Naive thymus-derived CD4-positive, alpha-beta T cell (primary cell): ENCODE measurements around the gene SLC38A3. TPM values are rescaled to one million over a fixed set of nuclear protein-coding genes. Genes with fewer than 3 reads are reported as not detected.

ENCODE experiments used
- ATAC-seq: fragments of 150-1000 bp; cut with Tn5 transposase; 2 replicates; pipeline ENCODE4 v1.10.0; 2021; ENCODE audit warnings: mild to moderate bottlenecking, moderate library complexity
- CTCF ChIA-PET: fragments of 350-600 bp; sonication (Branson Sonifier 250); formaldehyde crosslinking; loops from one replicate; lab custom pipeline; 2021; ENCODE audit warnings: antibody characterized with exemption; lab: Charles Lee
- POLR2A ChIA-PET: fragments of 350-600 bp; sonication (Branson Sonifier 250); formaldehyde crosslinking; loops from one replicate; lab custom pipeline; 2021; ENCODE audit warnings: antibody characterized with exemption, inconsistent platforms; lab: Charles Lee
- DNase-seq, 9 donors: peaks; one replicate each; pipeline versions ENCODE4 v3.0.0 to v3.0.0-alpha.2; 2020 to 2022; ENCODE audit warnings: mixed read lengths in 1 of 9
- H3K27ac ChIP-seq: one replicate; pipeline ENCODE4 v1.7.0; 2013; ENCODE audit warnings: mild to moderate bottlenecking, low read depth, low read length, moderate library complexity
- H3K27me3 ChIP-seq, 2 donors: one replicate each; pipeline ENCODE4 v1.7.0; 2013; ENCODE audit warnings: low read length in 2 of 2, mild to moderate bottlenecking in 2 of 2, moderate library complexity in 2 of 2; ENCODE audit not compliant: control insufficient read depth in 2 of 2, insufficient read depth in 2 of 2
- H3K36me3 ChIP-seq, 3 experiments: 1 replicate in 2 of 3; 2 replicates in 1 of 3; pipeline ENCODE4 v1.7.0; 2013; ENCODE audit warnings: low read length in 3 of 3, mild to moderate bottlenecking in 3 of 3, moderate library complexity in 1 of 3; ENCODE audit not compliant: insufficient read depth in 3 of 3, control insufficient read depth in 2 of 3
- H3K4me1 ChIP-seq, 2 donors: one replicate each; pipeline ENCODE4 v1.7.0; 2013; ENCODE audit warnings: low read length in 2 of 2, mild to moderate bottlenecking in 2 of 2, moderate library complexity in 1 of 2; ENCODE audit not compliant: control insufficient read depth in 2 of 2, insufficient read depth in 2 of 2
- H3K4me3 ChIP-seq: 2 replicates; pipeline ENCODE4 v1.7.0; 2013; ENCODE audit warnings: mild to moderate bottlenecking, low read length
- H3K9me3 ChIP-seq, 3 experiments: 1 replicate in 2 of 3; 2 replicates in 1 of 3; pipeline ENCODE4 v1.7.0; 2013; ENCODE audit warnings: low read length in 3 of 3; ENCODE audit not compliant: control insufficient read depth in 2 of 3
- H3K27ac Mint-ChIP-seq, 9 donors: one replicate each; pipeline ENCODE4 v1.8.0; 2020 to 2022; ENCODE audit warnings: mixed read lengths in 9 of 9, mild to moderate bottlenecking in 8 of 9, moderate library complexity in 5 of 9, inconsistent platforms in 2 of 9
- H3K27me3 Mint-ChIP-seq, 5 donors: one replicate each; pipeline ENCODE4 v1.8.0; 2021 to 2022; ENCODE audit warnings: mixed read lengths in 5 of 5, mild to moderate bottlenecking in 1 of 5
- H3K36me3 Mint-ChIP-seq, 5 donors: one replicate each; pipeline ENCODE4 v1.8.0; 2020 to 2022; ENCODE audit warnings: mixed read lengths in 5 of 5, mild to moderate bottlenecking in 3 of 5, inconsistent platforms in 1 of 5
- H3K4me1 Mint-ChIP-seq, 7 donors: one replicate each; pipeline ENCODE4 v1.8.0; 2020 to 2022; ENCODE audit warnings: mixed read lengths in 7 of 7, mild to moderate bottlenecking in 3 of 7, inconsistent platforms in 1 of 7
- H3K4me3 Mint-ChIP-seq, 10 donors: one replicate each; pipeline ENCODE4 v1.8.0; 2020 to 2022; ENCODE audit warnings: mild to moderate bottlenecking in 10 of 10, mixed read lengths in 10 of 10, moderate library complexity in 6 of 10, inconsistent platforms in 2 of 10
- H3K9me3 Mint-ChIP-seq, 11 donors: one replicate each; pipeline ENCODE4 v1.8.0; 2020 to 2022; ENCODE audit warnings: mixed read lengths in 11 of 11, mild to moderate bottlenecking in 4 of 11, inconsistent platforms in 1 of 11, moderate library complexity in 1 of 11
- intact Hi-C, 2 donors: fragments of 100-400 bp; cut with micrococcal nuclease; formaldehyde crosslinking; loops; one replicate each; pipeline ENCODE4 v1.15.1; 2023
- polyA plus RNA-seq, 2 donors: library from polyadenylated mRNA; unstranded; fragments of 300-500 nt; fragmentation: Illumina TruSeq; gene quantifications; one replicate each; pipeline ENCODE4 v1.2.3, GENCODE V29; 2021
- total RNA-seq, 6 experiments: library from RNA in 5 of 6; stranded (reverse) in 5 of 6; gene quantifications; 1 replicate in 5 of 6; 2 replicates in 1 of 6; pipeline ENCODE4 v1.2.3 and lab custom pipeline; 2021 to 2026

The SLC38A3 gene
- total and polyA plus RNA-seq, 7 experiments from 2014 or later = 1.8 TPM; not detected in 6

DNA sequence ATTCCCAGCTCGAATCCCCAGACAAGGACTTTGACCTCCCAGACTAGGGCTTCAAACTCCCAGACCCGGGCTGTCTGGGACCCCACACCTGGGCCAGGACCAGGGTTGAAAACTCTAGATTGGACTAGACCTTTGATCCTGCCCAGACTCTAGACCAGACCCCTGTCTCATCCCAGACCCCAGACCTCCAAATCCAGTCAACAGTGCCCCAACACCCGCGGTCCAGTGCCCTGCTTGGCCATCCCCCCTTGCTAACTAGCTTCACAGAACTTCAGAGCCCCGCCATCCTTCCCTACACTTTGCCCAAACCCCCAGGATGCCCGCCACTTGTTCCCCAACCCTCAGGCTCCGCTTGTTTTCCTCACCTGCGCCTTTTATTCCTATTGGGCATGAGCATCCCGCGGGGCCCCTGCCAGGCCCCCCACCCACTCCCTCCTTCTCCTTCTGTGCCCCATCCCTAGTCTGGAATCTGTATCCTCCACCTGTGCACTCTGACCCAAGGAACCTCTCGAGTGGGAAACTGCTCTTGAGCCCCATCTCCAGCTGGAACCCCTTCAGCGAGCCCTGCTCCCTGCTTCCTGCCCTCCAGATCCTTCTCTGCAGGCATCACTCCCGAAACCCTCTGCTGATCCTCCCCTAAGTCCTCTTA is 31.5 kb downstream of the SLC38A3 start:
- Histone ChIP-seq H3K9me3 (no peaks in the 10 kb centered on the region), H3K4me3 (peak overlapping the region; percentile 90), H3K4me1 (peaks cover 37 to 42% of the 10 kb centered on the region in 2 donors), H3K27ac (peak overlapping the region; percentile 84), H3K36me3 (peaks cover 5 to 33% (median 7%) of the 10 kb centered on the region in 3 experiments), H3K27me3 (no peaks in the 10 kb centered on the region)
- DNase-seq (no peak), ATAC-seq (no peak)
- intact Hi-C loops = loop anchor here (1.0 to 5.0 kb wide), 17 partner anchors 36 to 1821 kb away; partner anchors contain the start of genes C3orf18 (in 2 of the 2), DUSP7 (in 2 of the 2), ARIH2 (in 1 of the 2) and CISH (in 1 of the 2)
- no peaks in the 10 kb centered on the region for H3K27me3 Mint-ChIP-seq
- peaks cover 0 to 14% (median 0%) of the 10 kb centered on the region in 5 donors for H3K36me3 Mint-ChIP-seq
- POLR2A ChIA-PET = interaction anchor here (0.6 to 15.6 kb wide), 11 partner anchors 5 to 1705 kb away, joined by 3 to 253 read pairs (median 6); partner anchors contain the start of genes CYB561D2, GNAI2, HYAL3 and IFRD2
- H3K27ac Mint-ChIP-seq = peak overlapping the region; percentile 87 to 97 (median 95)
- no peaks in the 10 kb centered on the region for H3K9me3 Mint-ChIP-seq
- CTCF ChIA-PET = interaction anchor here (0.5 to 15.3 kb wide), 4 partner anchors 8 to 1248 kb away, joined by 4 to 211 read pairs (median 18); no protein-coding TSS in a partner anchor
- peaks cover 19 to 48% (median 43%) of the 10 kb centered on the region in 7 donors for H3K4me1 Mint-ChIP-seq
- H3K4me3 Mint-ChIP-seq = peak overlapping the region; percentile 92 to 99 (median 98)

DNA sequence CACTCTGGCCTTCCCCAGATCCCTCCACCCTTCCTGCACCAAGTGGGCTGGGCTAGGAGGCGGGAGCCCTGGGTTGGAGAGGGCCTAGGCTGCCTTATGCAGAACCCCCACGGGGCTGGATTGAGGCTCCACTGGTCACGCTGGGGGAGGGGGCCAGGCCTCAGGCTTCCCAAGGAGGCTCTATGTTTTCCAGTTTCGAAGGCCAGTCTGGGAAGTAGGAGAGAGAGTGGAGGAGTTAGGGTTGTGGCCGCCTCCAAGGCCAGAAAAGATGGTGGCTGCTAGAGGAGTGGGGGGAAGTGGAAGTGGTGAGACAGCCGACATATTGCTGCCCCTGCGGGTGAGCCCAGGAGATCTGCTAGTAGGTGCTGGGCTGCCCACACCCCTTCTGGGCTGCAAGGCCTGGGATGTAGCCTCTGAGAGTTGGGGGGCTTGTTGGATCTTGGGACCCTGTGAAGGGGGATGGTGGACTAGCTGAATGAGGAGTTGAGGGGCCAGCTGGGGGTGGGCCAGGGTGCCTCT is 32.1 kb downstream of the SLC38A3 start:
- ChIA-PET CTCF (interaction anchor here (0.9 to 15.3 kb wide), 3 partner anchors 7 to 43 kb away, joined by 4 to 211 read pairs (median 31); no protein-coding TSS in a partner anchor), POLR2A (interaction anchor here (0.6 to 15.6 kb wide), 14 partner anchors 5 to 1705 kb away, joined by 3 to 253 read pairs (median 4); partner anchors contain the start of genes GNAI2, IFRD2, PARP3 and RASSF1)
- Mint-ChIP-seq H3K9me3 (no peaks in the 10 kb centered on the region), H3K27me3 (no peaks in the 10 kb centered on the region), H3K4me1 (peaks cover 25 to 54% (median 48%) of the 10 kb centered on the region in 7 donors), H3K27ac (peak overlapping the region; percentile 87 to 97 (median 95)), H3K4me3 (peak overlapping the region; percentile 92 to 99 (median 98)), H3K36me3 (peaks cover 0 to 14% (median 0%) of the 10 kb centered on the region in 5 donors)
- DNase-seq (peak in 6 of 9 donors; percentile 32 to 52 (median 44)), ATAC-seq (no peak)
- H3K27ac ChIP-seq = peak overlapping the region; percentile 84
- peak overlapping the region; percentile 90 for H3K4me3 ChIP-seq
- H3K27me3 ChIP-seq = no peaks in the 10 kb centered on the region
- peaks cover 5 to 33% (median 7%) of the 10 kb centered on the region in 3 experiments for H3K36me3 ChIP-seq
- H3K9me3 ChIP-seq = no peaks in the 10 kb centered on the region
- intact Hi-C loops = loop anchor here (2.0 to 5.0 kb wide), 14 partner anchors 36 to 1820 kb away; partner anchors contain the start of genes DUSP7 (in 2 of the 2), ARIH2 (in 1 of the 2), C3orf18 (in 1 of the 2) and CISH (in 1 of the 2)
- H3K4me1 ChIP-seq = peaks cover 43 to 48% of the 10 kb centered on the region in 2 donors

GRCh38 chr3:50237754-50238548 is 32.9 kb downstream of the SLC38A3 start:
- H3K4me3 Mint-ChIP-seq = peak overlapping the region; percentile 92 to 99 (median 98)
- H3K9me3 Mint-ChIP-seq = no peaks in the 10 kb centered on the region
- intact Hi-C loops = loop anchor here (1.0 to 5.0 kb wide), 16 partner anchors 8 to 1819 kb away; partner anchors contain the start of genes DUSP7 (in 2 of the 2), ARIH2 (in 1 of the 2), C3orf18 (in 1 of the 2) and CISH (in 1 of the 2)
- H3K27me3 Mint-ChIP-seq = no peaks in the 10 kb centered on the region
- H3K27ac Mint-ChIP-seq = peak overlapping the region; percentile 87 to 97 (median 95)
- ChIA-PET CTCF (interaction anchor here (0.6 to 15.3 kb wide), 4 partner anchors 6 to 905 kb away, joined by 4 to 211 read pairs (median 18); no protein-coding TSS in a partner anchor), POLR2A (interaction anchor here (0.6 to 15.6 kb wide), 12 partner anchors 5 to 1151 kb away, joined by 3 to 253 read pairs (median 4); partner anchors contain the start of genes GNAI2 and IFRD2)
- H3K4me1 Mint-ChIP-seq = peaks cover 25 to 60% (median 56%) of the 10 kb centered on the region in 7 donors
- peak overlapping the region; percentile 90 for H3K4me3 ChIP-seq
- H3K27me3 ChIP-seq = no peaks in the 10 kb centered on the region
- peaks cover 51 to 56% of the 10 kb centered on the region in 2 donors for H3K4me1 ChIP-seq
- peaks cover 5 to 33% (median 7%) of the 10 kb centered on the region in 3 experiments for H3K36me3 ChIP-seq
- H3K9me3 ChIP-seq = no peaks in the 10 kb centered on the region
- peak overlapping the region; percentile 84 for H3K27ac ChIP-seq
- ATAC-seq = peak; percentile 53
- DNase-seq = peak; percentile 68 to 88 (median 86)
- H3K36me3 Mint-ChIP-seq = peaks cover 0 to 14% (median 0%) of the 10 kb centered on the region in 5 donors

GRCh38 chr3:50238549-50239026 is 33.5 kb downstream of the SLC38A3 start:
- no peak for DNase-seq
- intact Hi-C loops = loop anchor here (1.0 to 5.0 kb wide), 11 partner anchors 8 to 1819 kb away; partner anchors contain the start of genes ARIH2 (in 1 of the 2), C3orf18 (in 1 of the 2), CISH (in 1 of the 2) and CYB561D2 (in 1 of the 2)
- H3K27me3 ChIP-seq = no peaks in the 10 kb centered on the region
- peak overlapping the region; percentile 84 for H3K27ac ChIP-seq
- peaks cover 0 to 14% (median 0%) of the 10 kb centered on the region in 5 donors for H3K36me3 Mint-ChIP-seq
- peak overlapping the region; percentile 90 for H3K4me3 ChIP-seq
- no peak for ATAC-seq
- ChIA-PET POLR2A (interaction anchor here (3.4 to 15.6 kb wide), 3 partner anchors 4 to 53 kb away, joined by 17 to 253 read pairs (median 253); partner anchors contain the start of genes GNAI2 and IFRD2), CTCF (interaction anchor here (2.0 to 4.3 kb wide), 2 partner anchors 12 to 86 kb away, joined by 4 to 31 read pairs; no protein-coding TSS in a partner anchor)
- H3K4me1 ChIP-seq = peaks cover 57 to 62% of the 10 kb centered on the region in 2 donors
- H3K36me3 ChIP-seq = peaks cover 5 to 35% (median 7%) of the 10 kb centered on the region in 3 experiments
- H3K4me3 Mint-ChIP-seq = peak overlapping the region; percentile 92 to 99 (median 98)
- peak overlapping the region; percentile 51 to 97 (median 95) for H3K27ac Mint-ChIP-seq
- no peaks in the 10 kb centered on the region for H3K9me3 ChIP-seq
- H3K9me3 Mint-ChIP-seq = no peaks in the 10 kb centered on the region
- H3K27me3 Mint-ChIP-seq = no peaks in the 10 kb centered on the region
- peaks cover 27 to 61% (median 60%) of the 10 kb centered on the region in 7 donors for H3K4me1 Mint-ChIP-seq

DNA sequence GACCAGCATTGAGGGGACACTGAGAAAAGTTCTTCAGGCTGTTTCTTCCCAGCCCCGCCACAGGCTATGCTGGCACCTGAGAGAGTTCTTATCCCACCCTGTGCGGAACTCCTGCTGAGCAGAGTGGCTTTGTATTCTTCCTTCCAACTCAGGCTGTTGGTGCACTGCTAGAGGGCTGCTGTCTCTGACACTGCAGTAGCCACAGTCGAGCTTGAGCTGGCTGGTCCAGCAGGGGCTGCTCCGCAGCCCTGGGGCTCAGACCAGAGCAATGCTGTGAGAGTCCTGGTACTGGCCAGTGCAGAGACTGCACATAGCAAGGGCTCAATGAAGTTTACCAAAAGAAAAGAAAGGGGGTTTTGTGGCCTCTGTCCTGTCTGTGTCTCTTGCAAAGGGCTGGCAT is 34.6 kb downstream of the SLC38A3 start:
- Histone ChIP-seq H3K27me3 (no peaks in the 10 kb centered on the region), H3K4me1 (peaks cover 63 to 70% of the 10 kb centered on the region in 2 donors), H3K9me3 (no peaks in the 10 kb centered on the region), H3K4me3 (peak overlapping the region; percentile 90), H3K36me3 (peaks cover 5 to 37% (median 7%) of the 10 kb centered on the region in 3 experiments), H3K27ac (peak overlapping the region; percentile 84)
- no peaks in the 10 kb centered on the region for H3K9me3 Mint-ChIP-seq
- H3K4me3 Mint-ChIP-seq = peak overlapping the region; percentile 57 to 99 (median 98)
- ATAC-seq = no peak
- H3K27ac Mint-ChIP-seq = peak overlapping the region; percentile 51 to 97 (median 94)
- peaks cover 0 to 19% (median 0%) of the 10 kb centered on the region in 5 donors for H3K36me3 Mint-ChIP-seq
- no peak for DNase-seq
- H3K27me3 Mint-ChIP-seq = no peaks in the 10 kb centered on the region
- intact Hi-C loops = loop anchor here (5.0 kb wide), 9 partner anchors 113 to 1818 kb away; partner anchors contain the start of genes ARIH2 (in 1 of the 2), C3orf18 (in 1 of the 2), CISH (in 1 of the 2) and CYB561D2 (in 1 of the 2)
- H3K4me1 Mint-ChIP-seq = peaks cover 37 to 69% (median 66%) of the 10 kb centered on the region in 7 donors
- ChIA-PET CTCF (interaction anchor here (2.0 to 9.5 kb wide), 2 partner anchors 9 to 85 kb away, joined by 4 to 211 read pairs; partner anchors contain the start of gene GNAI2), POLR2A (interaction anchor here (0.9 to 15.6 kb wide), 3 partner anchors 8 to 11 kb away, joined by 3 to 253 read pairs (median 5); partner anchors contain the start of gene GNAI2)
